Brain microvascular endothelial cell (primary cell): ENCODE data around the gene BTBD6.
"Not testable (repeated sequence)": the region's sequence is repeated elsewhere in the genome, so short reads cannot be mapped to it uniquely, and the experiment has no call there.

Source experiments
- DNase-seq: peaks from one replicate; pipeline ENCODE4 v3.0.0-alpha.2; 2020
- H3K27ac ChIP-seq: fragments of 250-450 bp; sonication (Bioruptor Pico); 2 replicates; pipeline ENCODE4 v1.5.1; 2020; ENCODE audit warnings: mild to moderate bottlenecking, moderate library complexity
- H3K27me3 ChIP-seq: fragments of 250-450 bp; sonication (Bioruptor Pico); replicated peaks from 2 replicates; pipeline ENCODE4 v1.5.1; 2020; ENCODE audit warnings: mild to moderate bottlenecking
- H3K36me3 ChIP-seq: fragments of 250-450 bp; sonication (Bioruptor Pico); replicated peaks from 2 replicates; pipeline ENCODE4 v1.5.1; 2020; ENCODE audit warnings: mild to moderate bottlenecking
- H3K4me3 ChIP-seq: 2 replicates; pipeline ENCODE4 v1.5.1; 2011; ENCODE audit warnings: low read depth, mild to moderate bottlenecking, control low read depth, low read length, moderate library complexity
- CTCF ChIP-seq: IDR thresholded peaks from 2 replicates; pipeline ENCODE4 v1.5.1; 2011; ENCODE audit warnings: low read depth, mild to moderate bottlenecking, moderate library complexity, low read length, control low read depth, inconsistent platforms; ENCODE audit errors: missing control alignments
- in situ Hi-C: cut with HindIII; loops from 2 replicates; pipeline ENCODE4 v1.10.0; 2017; ENCODE audit warnings: low sequenced_read_pairs, low pct_ligation_motif_present

Gene BTBD6

GRCh38 chr14:105292826-105293711 lies 44.7 kb downstream of the BTBD6 start:
- Histone ChIP-seq H3K27me3 (no peaks in the 10 kb centered on the region), H3K27ac (no peak overlapping the region), H3K4me3 (no peak overlapping the region), H3K36me3 (no peaks in the 10 kb centered on the region)
- in situ Hi-C loops: no loop called here
- DNase-seq: no peak
- TF ChIP-seq CTCF: no peak

GRCh38 chr14:105294142-105294597 lies 45.8 kb downstream of the BTBD6 start:
- Histone ChIP-seq H3K4me3 (no peak overlapping the region), H3K36me3 (no peaks in the 10 kb centered on the region), H3K27me3 (no peaks in the 10 kb centered on the region), H3K27ac (no peak overlapping the region)
- in situ Hi-C loops: no loop called here
- peak; percentile 55 for DNase-seq
- TF ChIP-seq CTCF: no peak

- H3K27me3 ChIP-seq, H3K4me3 ChIP-seq, DNase-seq, H3K36me3 ChIP-seq, H3K27ac ChIP-seq, in situ Hi-C loops: not testable (repeated sequence)
Observed at GRCh38 chr14:105297311-105297710, 49.0 kb downstream of the BTBD6 start.

GRCh38 chr14:105299654-105300541 lies 51.6 kb downstream of the BTBD6 start:
- peak overlapping the region; percentile 81 for H3K27ac ChIP-seq
- in situ Hi-C loops: no loop called here
- no peaks in the 10 kb centered on the region for H3K27me3 ChIP-seq
- DNase-seq: no peak
- no peaks in the 10 kb centered on the region for H3K36me3 ChIP-seq
- TF ChIP-seq CTCF: no peak
- peak overlapping the region; percentile 82 for H3K4me3 ChIP-seq
